ENCODE results near the gene MACF1. TPM values are rescaled to one million over a fixed set of nuclear protein-coding genes. Genes with fewer than 3 reads are reported as not detected.

The MACF1 gene
- total and polyA plus RNA-seq, 2 of the 13 experiments (the other 11 are each of a cell fraction or from before 2014, with no cell fraction given), result 36.7 to 65.4 TPM

DNA sequence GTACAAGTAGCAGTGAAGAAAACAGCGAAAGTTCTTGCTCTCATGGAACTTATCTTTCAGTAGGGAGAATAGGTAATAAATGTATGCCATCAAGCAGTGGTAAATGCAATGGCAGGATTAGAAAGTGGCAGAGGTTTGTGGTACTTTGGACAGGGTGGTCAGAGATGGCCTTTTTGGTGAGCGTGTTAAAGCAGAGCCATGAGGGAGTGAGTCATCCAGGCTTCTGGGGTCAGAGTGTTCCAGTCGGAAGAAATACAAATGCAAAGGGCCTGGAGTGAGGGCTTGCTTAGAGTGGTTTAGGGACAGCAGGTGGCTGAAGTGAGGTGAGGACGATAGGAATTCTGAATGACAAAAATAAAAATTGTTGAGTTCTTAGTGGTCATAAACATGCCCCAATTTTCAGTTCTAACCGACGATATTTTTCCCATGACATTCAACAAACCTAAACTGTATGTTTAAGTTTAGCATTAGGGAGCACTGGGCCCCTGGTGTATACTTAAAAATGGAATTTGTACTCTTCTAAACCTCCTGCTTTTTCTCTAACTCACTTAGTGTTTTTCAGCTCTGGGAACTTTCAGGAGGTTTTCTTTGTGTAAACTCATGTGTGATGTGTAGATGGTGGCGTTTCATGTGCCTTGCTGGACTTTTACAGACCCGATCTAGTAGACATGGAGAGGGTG is 78.2 kb downstream of the MACF1 start:
- ATAC-seq (peak; percentile 97), FAIRE-seq (peak; percentile 73)
- WGBS (ENCODE audit: low lambda C conversion rate), result 25% methylated on average over 7 of the region's 8 CpGs
- TF ChIP-seq SP1 (IDR thresholded peaks at IDR 0.05) (no peak), SP1 (CRISPR knock-in tag; IDR thresholded peaks at IDR 0.05) (no peak), MYC (CRISPR knock-in tag; IDR thresholded peaks at IDR 0.05; ENCODE audit: borderline replicate concordance) (0 out of 2 replicates have a peak, but pooled peaks have one; percentile 40), ZNF7 (CRISPR knock-in tag; IDR thresholded peaks at IDR 0.05) (no peak), MAX (IDR thresholded peaks at IDR 0.05) (peak; percentile 45; the same call in 1 of the 2 replicates), HNF4A (CRISPR knock-in tag; IDR thresholded peaks at IDR 0.05) (peak; percentile 32; the same call in 1 of the 2 replicates), RNF219 (CRISPR knock-in tag; IDR thresholded peaks at IDR 0.05) (no peak), SYNCRIP (IDR thresholded peaks at IDR 0.05; ENCODE audit: insufficient read depth, low read depth, low read length) (no peak), JUN (CRISPR knock-in tag; IDR thresholded peaks at IDR 0.05) (0 out of 2 replicates have a peak, but pooled peaks have one; percentile 32), HOXD1 (CRISPR knock-in tag; IDR thresholded peaks at IDR 0.05) (no peak), KMT2A (CRISPR knock-in tag; IDR thresholded peaks at IDR 0.05) (no peak), SMARCE1 (IDR thresholded peaks at IDR 0.05; ENCODE audit: borderline replicate concordance) (no peak), ELF3 (CRISPR knock-in tag; IDR thresholded peaks at IDR 0.05) (no peak), ATF3 (CRISPR knock-in tag; IDR thresholded peaks at IDR 0.05) (0 out of 2 replicates have a peak, but pooled peaks have one; percentile 43), PAXIP1 (CRISPR knock-in tag; conservative IDR thresholded peaks at IDR 0.05) (peak; percentile 89), PAF1 (CRISPR knock-in tag; IDR thresholded peaks at IDR 0.05) (no peak), ETS1 (CRISPR knock-in tag; IDR thresholded peaks at IDR 0.05) (no peak), HNF4G (IDR thresholded peaks at IDR 0.05; ENCODE audit: borderline replicate concordance, low read depth, low read length) (peak; percentile 13; the same call in 1 of the 2 replicates), HNF4G (CRISPR knock-in tag; IDR thresholded peaks at IDR 0.05; ENCODE audit: borderline replicate concordance, low read depth) (no peak)

More for the DNA sequence above, 78.2 kb downstream of the MACF1 start:
- intact Hi-C loops (cut with micrococcal nuclease; ENCODE audit: unreplicated experiment) (no loop called here), in situ Hi-C loops (cut with HindIII; ENCODE audit: extremely low pct_ligation_motif_present, low pct_unique_long_range_greater_than_20kb) (no loop called here)
- H4K20me1 ChIP-seq (ENCODE audit: insufficient read depth, low read length), result no peaks in the 10 kb centered on the region
- no peaks in the 10 kb centered on the region for H3K9me3 ChIP-seq (ENCODE audit: low read length)
- H2AFZ ChIP-seq (ENCODE audit: low read length), result no peak overlapping the region
- ChIA-PET CTCF (ENCODE audit: low intra/inter-chr PET ratio, low total read pairs) (no interaction called here), POLR2A (no interaction called here)
- peaks cover 26% of the 10 kb centered on the region for H3K4me1 ChIP-seq (ENCODE audit: insufficient read depth, low read length)
- no TSS peak for BruUV-seq (replicated peaks)
- no peak overlapping the region for H3K4me3 ChIP-seq (replicated peaks in 1 of 3; ENCODE audit: insufficient read depth in 1 of 3, low read depth in 2 of 3, low read length in 3 of 3)
- peak overlapping the region; percentile 32; the same call in 1 of the 2 replicates for H3K9ac ChIP-seq (ENCODE audit: insufficient read depth, low read depth, low read length)
- H3K36me3 ChIP-seq (replicated peaks in 1 of 2; ENCODE audit: control insufficient read depth in 1 of 2, insufficient read depth in 2 of 2, low read length in 2 of 2), result peaks cover 22 to 41% of the 10 kb centered on the region in 2 experiments
- H3K79me2 ChIP-seq (ENCODE audit: insufficient read depth, low read length), result no peaks in the 10 kb centered on the region
- H3K27me3 ChIP-seq (ENCODE audit: control insufficient read depth in 1 of 2, insufficient read depth in 2 of 2, low read length in 2 of 2), result no peaks in the 10 kb centered on the region
- H3K4me2 ChIP-seq (ENCODE audit: low read depth, low read length), result peak overlapping the region; percentile 40
- DNase-seq (ENCODE audit: low spot score), result peak; percentile 16
- peak overlapping the region; percentile 71 for H3K27ac ChIP-seq (ENCODE audit: extremely low read length, insufficient read depth, low read length)

Data from HepG2 (cell line).